GM21360 (cell line): Measurements from ENCODE around the gene SIX3.

Experiments
- ATAC-seq: cut with Tn5 transposase; IDR thresholded peaks from one replicate; pipeline ENCODE4 v1.9.1; 2021; ENCODE audit warnings: mild to moderate bottlenecking, moderate library complexity; ENCODE audit not compliant: unreplicated experiment

SIX3 gene

GRCh38 chr2:44942304-44943030 is 965 bp downstream of the SIX3 start:
- no peak for ATAC-seq

GRCh38 chr2:44943031-44943692 is 1.7 kb downstream of the SIX3 start:
- ATAC-seq: no peak

- ATAC-seq: no peak
These were observed 2.2 kb downstream of the SIX3 start for GRCh38 chr2:44943693-44944101.

GRCh38 chr2:44944102-44944951 is 2.8 kb downstream of the SIX3 start:
- no peak for ATAC-seq

- no peak for ATAC-seq
These were observed 3.6 kb downstream of the SIX3 start for GRCh38 chr2:44944952-44945612.

- no peak for ATAC-seq
These were observed 4.3 kb downstream of the SIX3 start for GRCh38 chr2:44945676-44946371.

DNA sequence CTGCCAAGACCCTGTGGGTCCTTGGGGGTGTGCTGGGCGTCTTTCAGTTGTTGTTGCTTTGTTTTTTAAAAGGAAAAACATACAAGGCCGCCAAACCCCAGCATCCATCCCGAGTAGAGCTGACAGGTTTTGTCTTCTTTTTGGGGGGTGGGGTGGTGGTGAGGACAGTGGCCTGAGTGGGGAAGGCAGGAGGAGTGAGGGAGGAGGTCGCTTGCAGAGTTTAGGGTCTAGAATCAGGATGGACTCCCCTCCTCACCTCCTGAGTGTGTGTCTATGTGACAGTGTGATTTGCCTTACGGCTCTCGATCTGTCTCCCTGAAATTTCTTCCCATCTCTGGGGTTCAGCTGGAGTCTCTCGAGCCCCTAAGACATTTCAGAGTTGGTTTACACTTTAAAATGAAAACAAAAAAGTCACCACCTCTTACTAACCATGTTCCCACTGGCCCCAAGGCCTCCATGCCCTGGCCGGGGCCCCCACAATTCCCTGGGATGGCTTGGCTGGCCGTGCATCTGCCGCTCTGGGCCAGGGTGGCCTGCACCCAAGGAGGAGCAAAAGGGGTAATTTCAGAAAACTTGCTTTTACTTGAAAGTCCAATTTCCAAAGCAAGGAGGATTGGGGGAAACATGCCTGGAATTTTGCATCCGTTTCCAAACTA is 5.0 kb downstream of the SIX3 start:
- ATAC-seq: no peak

GRCh38 chr2:44947028-44947375 is 5.5 kb downstream of the SIX3 start:
- no peak for ATAC-seq

- no peak for ATAC-seq
These were observed 7.2 kb downstream of the SIX3 start for GRCh38 chr2:44948565-44949328.

GRCh38 chr2:44949329-44950151 is 8.0 kb downstream of the SIX3 start:
- no peak for ATAC-seq

DNA sequence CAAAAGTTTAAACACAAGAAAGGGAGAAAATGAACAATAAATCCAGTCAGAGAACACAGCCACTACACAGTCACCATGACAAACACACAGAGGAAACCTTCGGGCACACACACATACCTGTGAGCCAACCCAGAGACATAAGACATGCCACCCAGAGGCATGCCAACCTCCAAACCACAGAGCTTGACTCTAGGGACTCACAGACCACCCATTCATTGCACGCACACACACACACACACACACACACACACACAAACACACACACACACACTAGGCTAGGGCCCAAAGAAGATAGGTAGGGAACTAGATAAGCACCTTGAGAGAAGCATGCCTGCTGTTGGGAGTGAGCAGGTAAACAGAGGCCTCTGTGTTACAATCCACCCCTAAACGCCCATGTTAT is 9.1 kb downstream of the SIX3 start:
- no peak for ATAC-seq

- no peak for ATAC-seq
These were observed 9.6 kb downstream of the SIX3 start for GRCh38 chr2:44951124-44951523.

- ATAC-seq: no peak
These were observed 10.2 kb downstream of the SIX3 start for GRCh38 chr2:44951714-44952113.

- no peak for ATAC-seq
These were observed 10.8 kb downstream of the SIX3 start for GRCh38 chr2:44952143-44952805.

DNA sequence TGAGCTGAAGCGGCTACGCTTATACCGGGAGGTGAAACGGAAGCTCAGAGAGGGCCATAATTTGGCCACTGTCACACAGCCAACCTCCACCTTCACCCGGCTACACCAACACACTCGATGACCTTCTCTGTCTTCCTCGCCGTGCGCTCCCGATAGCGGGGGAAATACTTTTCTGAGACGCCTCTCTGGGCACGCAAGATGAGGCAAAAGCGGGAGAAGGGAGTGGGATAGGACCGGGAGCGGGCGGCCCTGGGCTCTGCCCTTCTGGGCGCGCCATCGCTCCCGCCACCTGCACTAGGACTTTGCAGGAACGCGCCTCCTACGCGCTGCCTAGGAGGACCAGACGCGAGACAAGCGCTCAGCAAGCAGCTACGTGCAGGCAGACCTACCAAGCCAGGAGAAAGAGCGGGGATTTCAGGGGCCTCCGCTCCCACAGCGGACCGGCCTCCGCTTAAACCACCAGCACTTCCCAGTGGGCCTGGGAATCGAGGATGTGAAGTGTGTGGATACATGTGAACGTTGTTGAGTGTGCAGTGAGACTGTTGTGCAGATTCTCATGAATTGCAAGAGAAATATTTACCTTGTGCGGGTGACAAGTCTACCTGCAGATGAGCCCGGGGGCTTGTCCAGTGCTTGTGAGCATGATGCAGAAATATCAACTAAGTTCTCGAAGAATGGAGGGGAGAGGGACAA is 11.4 kb downstream of the SIX3 start:
- no peak for ATAC-seq

GRCh38 chr2:44953499-44953883 is 12.0 kb downstream of the SIX3 start:
- no peak for ATAC-seq

GRCh38 chr2:44954447-44954888 is 13.0 kb downstream of the SIX3 start:
- no peak for ATAC-seq
